GM18861 (cell line): ENCODE results near the gene HMGXB4.

ENCODE experiments used
- ATAC-seq: cut with Tn5 transposase; IDR thresholded peaks from one replicate; pipeline ENCODE4 v1.9.1; 2021; ENCODE audit not compliant: unreplicated experiment

Gene HMGXB4

DNA sequence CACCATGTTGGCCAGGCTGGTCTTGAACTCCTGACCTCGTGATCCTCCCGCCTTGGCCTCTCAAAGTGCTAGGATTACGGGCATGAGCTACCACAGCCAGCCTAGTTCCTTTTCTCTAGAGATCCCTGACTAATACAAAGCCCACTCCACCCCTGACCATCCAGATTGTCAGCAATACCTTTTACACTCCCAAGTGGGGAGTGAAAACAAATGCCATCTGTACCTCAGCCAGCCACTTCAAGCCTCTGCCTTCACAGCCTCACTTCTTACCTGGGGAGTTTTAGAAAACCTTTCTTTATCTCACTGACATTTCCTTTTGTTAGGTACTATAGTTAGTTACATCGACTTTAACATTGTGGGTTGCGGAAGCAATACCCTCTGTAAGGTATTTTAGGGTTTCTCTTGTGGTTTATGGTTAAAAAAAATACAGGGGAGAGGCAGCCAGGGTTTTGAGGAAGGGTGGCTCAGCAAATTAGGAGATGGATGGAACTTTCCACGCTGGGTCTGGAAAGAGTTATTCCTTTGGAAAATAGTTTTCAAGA is 51.3 kb downstream of the HMGXB4 start:
- peak; percentile 44 for ATAC-seq

DNA sequence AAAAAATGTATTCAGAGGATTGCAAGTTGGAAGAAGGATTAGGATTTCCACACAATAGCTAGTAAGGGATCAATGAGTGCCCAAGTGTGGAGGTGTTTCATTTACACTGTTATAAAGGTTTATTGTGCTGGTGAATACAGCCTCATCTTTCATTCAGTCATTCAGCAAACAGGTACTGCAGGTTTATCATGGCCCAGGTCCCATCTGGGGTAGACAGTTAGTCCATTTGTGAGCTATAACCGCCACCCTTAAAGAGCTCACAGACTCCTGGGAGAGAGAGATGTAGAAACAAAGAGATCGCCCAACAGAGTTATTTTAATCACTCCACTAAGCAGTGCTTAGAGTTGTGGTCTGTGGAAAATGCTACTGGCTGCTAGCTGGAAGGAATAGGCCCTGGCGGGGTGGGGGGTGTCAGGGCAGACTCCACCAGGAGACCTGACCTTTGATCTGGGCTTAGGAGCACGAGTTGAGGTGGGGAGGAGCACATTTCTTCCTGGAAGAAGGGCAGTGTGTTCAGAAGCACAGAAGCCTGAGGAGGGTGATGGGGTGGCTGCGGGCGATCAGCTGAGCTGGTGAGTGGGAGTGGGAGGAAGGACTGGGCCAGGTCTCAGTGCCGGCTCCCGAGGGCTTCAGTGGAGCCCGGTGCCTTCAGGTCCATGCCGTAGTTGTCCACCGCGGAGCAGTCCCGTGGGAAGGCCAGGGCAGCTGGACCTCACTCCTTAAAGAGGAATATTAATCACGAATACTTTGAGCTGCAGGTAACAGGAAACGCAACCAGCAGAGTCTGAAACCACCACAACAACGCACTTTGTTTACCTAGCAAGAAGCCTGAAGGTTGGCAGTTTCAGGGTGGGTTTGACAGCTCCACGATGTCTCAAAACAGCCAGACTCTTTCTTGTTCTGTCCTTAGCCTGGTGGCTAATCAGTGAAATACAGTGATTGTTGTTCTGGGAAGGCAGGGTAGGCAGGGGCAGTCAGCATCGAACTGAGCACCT is 53.6 kb downstream of the HMGXB4 start:
- no peak for ATAC-seq

DNA sequence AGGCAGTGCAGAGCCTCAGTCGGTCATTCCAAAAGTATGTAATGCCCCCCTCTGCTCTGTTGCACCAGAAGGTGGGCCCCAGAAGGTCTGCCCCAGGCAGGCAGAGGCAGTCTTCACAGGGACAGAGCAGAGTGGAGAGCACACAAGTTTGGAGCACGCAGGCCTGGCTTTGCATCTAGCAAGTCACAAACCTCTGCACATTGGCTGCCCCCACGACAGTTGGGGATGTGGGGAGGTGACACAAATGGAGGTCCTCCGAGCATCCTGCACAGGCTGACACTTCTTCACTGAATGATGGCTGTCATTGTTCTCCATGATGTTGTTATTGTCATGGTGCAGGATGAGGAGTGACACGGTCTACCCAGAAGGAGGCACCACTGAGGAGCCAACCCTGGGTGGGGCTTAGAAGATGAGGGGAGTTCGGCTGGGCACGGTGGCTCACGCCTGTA is 54.3 kb downstream of the HMGXB4 start:
- ATAC-seq = no peak

GRCh38 chr22:35312198-35313059 is 55.1 kb downstream of the HMGXB4 start:
- no peak for ATAC-seq

- no peak for ATAC-seq
Observed at GRCh38 chr22:35313311-35314121, 56.2 kb downstream of the HMGXB4 start.

GRCh38 chr22:35314161-35314942 is 57.1 kb downstream of the HMGXB4 start:
- ATAC-seq = no peak

DNA sequence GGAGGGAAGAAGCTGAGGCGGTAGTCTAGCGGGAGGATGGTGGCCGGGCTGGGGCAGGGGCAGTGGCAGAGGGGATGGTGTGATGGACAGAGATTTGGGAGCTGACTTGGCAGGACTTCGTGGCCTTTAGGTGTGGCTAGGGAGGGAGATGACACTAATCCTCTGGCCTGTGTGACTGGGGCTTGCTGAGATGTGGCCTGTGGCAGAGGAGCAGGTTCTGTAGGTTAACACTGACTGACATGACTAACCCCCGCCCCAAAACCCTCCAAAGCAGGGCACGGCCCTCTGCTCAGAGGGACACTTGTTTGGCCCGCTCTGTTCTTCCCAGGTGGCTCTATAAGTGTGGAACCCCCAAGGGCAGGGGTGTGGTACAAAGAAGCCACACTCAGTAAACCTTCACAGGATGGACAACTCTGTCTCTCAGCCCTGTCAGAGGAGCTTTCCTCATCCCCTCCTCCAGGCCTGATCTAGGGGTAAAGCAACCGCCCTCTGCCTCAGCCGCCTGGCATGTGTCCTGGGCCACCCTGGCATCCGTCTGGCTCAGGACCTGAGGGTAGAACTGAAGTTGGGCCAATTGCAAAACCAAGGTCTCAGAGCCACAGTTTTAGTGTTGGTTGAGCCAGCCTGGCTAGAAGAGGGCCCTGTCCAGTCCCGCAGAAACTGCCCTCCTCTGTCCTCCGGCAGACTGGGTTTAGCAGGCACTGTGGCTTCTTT is 58.0 kb downstream of the HMGXB4 start:
- no peak for ATAC-seq

GRCh38 chr22:35315855-35316745 is 58.8 kb downstream of the HMGXB4 start:
- no peak for ATAC-seq

- ATAC-seq = no peak
Observed at GRCh38 chr22:35316751-35317150, 59.5 kb downstream of the HMGXB4 start.

DNA sequence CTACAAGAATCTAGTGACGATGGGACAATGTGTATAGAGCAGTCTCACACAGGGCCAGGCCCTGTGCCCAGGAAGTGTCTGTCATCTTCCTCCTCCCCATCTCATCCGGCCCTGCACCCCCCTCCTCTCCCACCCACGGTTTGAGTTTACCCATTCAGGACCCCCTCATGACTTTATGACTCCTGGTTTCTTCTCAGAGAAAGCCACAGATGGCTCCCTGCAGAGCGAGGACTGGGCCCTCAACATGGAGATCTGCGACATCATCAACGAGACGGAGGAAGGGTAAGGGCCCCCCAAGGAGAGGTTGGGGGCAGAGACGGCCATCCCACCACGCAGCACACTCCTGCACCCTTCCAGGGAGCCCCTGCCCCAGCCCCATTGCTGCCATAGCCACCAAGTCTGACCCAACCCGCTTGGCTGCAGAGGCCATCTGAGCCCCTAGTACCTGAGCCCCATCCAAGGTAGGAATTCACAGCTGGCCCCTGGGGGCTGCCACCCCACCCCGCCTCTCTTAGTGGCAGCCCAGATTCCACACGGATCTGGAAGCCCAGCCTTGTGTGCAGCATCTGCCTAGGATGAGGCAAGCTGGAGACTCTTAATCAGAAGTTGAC is 60.5 kb downstream of the HMGXB4 start:
- no peak for ATAC-seq

GRCh38 chr22:35318346-35319215 is 61.3 kb downstream of the HMGXB4 start:
- ATAC-seq = no peak

- no peak for ATAC-seq
Observed at GRCh38 chr22:35319244-35319985, 62.1 kb downstream of the HMGXB4 start.

DNA sequence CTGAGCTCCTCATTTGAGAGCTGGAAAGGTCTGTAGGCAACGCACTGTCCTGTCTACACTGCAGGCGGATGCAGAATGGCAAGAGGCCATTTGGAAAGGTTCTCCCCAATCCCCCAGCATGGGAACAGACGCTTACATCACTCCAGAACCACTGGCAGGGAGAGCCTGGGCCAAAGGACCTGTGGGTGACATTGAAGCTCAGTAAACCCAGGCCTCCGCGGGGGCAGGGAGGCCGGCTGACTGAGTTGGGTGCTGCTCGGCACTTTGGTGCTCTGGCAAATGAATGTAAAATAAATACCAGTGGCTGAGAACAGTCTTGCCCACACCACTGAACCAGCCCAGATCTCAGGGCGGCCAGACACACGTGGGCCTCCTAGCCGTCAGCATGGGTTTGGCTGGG is 64.8 kb downstream of the HMGXB4 start:
- ATAC-seq = no peak

DNA sequence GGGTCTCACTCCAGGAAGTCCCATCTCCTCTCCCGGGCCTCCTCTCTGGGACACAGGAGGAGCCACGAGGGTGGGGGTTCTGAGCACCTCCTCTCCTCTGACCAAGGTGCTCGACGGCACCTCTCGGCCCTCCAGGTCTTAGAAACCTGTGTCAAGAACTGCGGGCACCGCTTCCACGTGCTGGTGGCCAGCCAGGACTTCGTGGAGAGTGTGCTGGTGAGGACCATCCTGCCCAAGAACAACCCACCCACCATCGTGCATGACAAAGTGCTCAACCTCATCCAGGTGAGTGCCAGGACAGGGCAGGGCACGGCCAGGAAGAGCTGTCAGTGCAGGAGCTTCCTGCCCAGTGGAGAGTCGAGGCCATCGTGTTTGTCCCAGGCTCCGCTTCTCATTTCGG is 65.6 kb downstream of the HMGXB4 start:
- no peak for ATAC-seq

- ATAC-seq = no peak
Observed at GRCh38 chr22:35323305-35323704, 66.0 kb downstream of the HMGXB4 start.

GRCh38 chr22:35324067-35324466 is 66.8 kb downstream of the HMGXB4 start:
- no peak for ATAC-seq
